ENCODE data around the gene RAB31.
A peak's percentile ranks its signal among the peaks of the same experiment; 100 is the strongest.
"Not testable (repeated sequence)": the region's sequence is repeated elsewhere in the genome, so short reads cannot be mapped to it uniquely, and the experiment has no call there.

RAB31 gene

GRCh38 chr18:9708057-9708433 lies at the start of gene RAB31:
Gene RAB31, plus strand, starts transcription at chr18:9708301. Its CDS starts 105 bp downstream, at chr18:9708406.
- no peak for DNase-seq

- DNase-seq = no peak
Measured at GRCh38 chr18:9659499-9660375, 48.4 kb upstream of the RAB31 start.

GRCh38 chr18:9661564-9661963 lies 46.5 kb upstream of the RAB31 start:
- no peak for DNase-seq

GRCh38 chr18:9663377-9663776 lies 44.7 kb upstream of the RAB31 start:
- no peak for DNase-seq

GRCh38 chr18:9665314-9665713 lies 42.8 kb upstream of the RAB31 start:
- DNase-seq = no peak

- DNase-seq = no peak
Measured at GRCh38 chr18:9666548-9666947, 41.6 kb upstream of the RAB31 start.

GRCh38 chr18:9669016-9669415 lies 39.1 kb upstream of the RAB31 start:
- no peak for DNase-seq

GRCh38 chr18:9671214-9671613 lies 36.9 kb upstream of the RAB31 start:
- no peak for DNase-seq

GRCh38 chr18:9673296-9674251 lies 34.5 kb upstream of the RAB31 start:
- peak; percentile 39 for DNase-seq

- DNase-seq = not testable (repeated sequence)
Measured at GRCh38 chr18:9678216-9678615, 29.9 kb upstream of the RAB31 start.

- no peak for DNase-seq
Measured at GRCh38 chr18:9679125-9679524, 29.0 kb upstream of the RAB31 start.

- no peak for DNase-seq
Measured at GRCh38 chr18:9681217-9681616, 26.9 kb upstream of the RAB31 start.

GRCh38 chr18:9682572-9682971 lies 25.5 kb upstream of the RAB31 start:
- no peak for DNase-seq

- DNase-seq = no peak
Measured at GRCh38 chr18:9683418-9684396, 24.4 kb upstream of the RAB31 start.

GRCh38 chr18:9684881-9685614 lies 23.1 kb upstream of the RAB31 start:
- DNase-seq = no peak

- no peak for DNase-seq
Measured at GRCh38 chr18:9685615-9685890, 22.5 kb upstream of the RAB31 start.

- DNase-seq = no peak
Measured at GRCh38 chr18:9688036-9688741, 19.9 kb upstream of the RAB31 start.

- DNase-seq = no peak
Measured at GRCh38 chr18:9689253-9689652, 18.8 kb upstream of the RAB31 start.

- no peak for DNase-seq
Measured at GRCh38 chr18:9690418-9691188, 17.5 kb upstream of the RAB31 start.

GRCh38 chr18:9691235-9691634 lies 16.9 kb upstream of the RAB31 start:
- no peak for DNase-seq

GRCh38 chr18:9694174-9694573 lies 13.9 kb upstream of the RAB31 start:
- no peak for DNase-seq
